Hepatic stellate cell (primary cell): ENCODE data around the gene S1PR4.

ENCODE experiments used
- DNase-seq: peaks from one replicate; pipeline ENCODE4 v3.0.0; 2011; ENCODE audit warnings: low spot score

The S1PR4 gene

GRCh38 chr19:3224346-3225168, 46.0 kb downstream of the S1PR4 start, which contains the start of gene CELF5:
Gene CELF5, plus strand, starts transcription at chr19:3224661. Its CDS starts 79 bp downstream, at chr19:3224740.
- DNase-seq = peak; percentile 79

- no peak for DNase-seq
Measured at GRCh38 chr19:3225169-3225485, 46.6 kb downstream of the S1PR4 start.

DNA sequence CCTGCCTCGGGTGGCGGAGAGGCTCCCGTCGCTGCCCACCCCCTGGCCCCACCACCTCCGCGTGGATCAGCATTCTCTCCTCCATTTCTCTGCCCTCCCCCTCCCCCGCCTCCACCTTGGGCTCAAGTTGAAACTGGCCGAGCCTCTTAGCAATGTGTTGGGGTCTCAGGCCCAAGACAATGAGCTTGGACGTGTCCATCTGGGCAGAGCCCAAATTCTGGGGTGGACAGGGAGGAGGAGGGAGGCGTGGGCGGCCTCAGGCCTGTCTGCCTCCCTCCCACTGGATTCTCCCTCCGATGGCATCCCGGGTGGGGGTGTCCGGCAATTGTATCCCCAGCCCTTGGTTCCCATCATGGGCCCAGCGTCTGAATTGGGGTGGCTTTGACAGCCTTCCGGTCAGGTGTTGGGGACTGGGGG, 47.1 kb downstream of the S1PR4 start:
- DNase-seq = no peak

GRCh38 chr19:3227054-3227626, 48.6 kb downstream of the S1PR4 start:
- DNase-seq = no peak

GRCh38 chr19:3229346-3229743, 50.8 kb downstream of the S1PR4 start:
- DNase-seq = no peak
